Stomach (tissue), 4 donors: ENCODE data around the gene LOXL3.

Experiments used
- EP300 ChIP-seq: sonication (generic); formaldehyde crosslinking; IDR thresholded peaks from one replicate; pipeline ENCODE4 v1.6.1; 2017; ENCODE audit warnings: antibody characterized with exemption
- POLR2A ChIP-seq, 4 donors: fragments of 450-650 bp; IDR thresholded peaks; one replicate each; pipeline ENCODE4 v1.6.1; 2016; ENCODE audit warnings: antibody characterized with exemption in 4 of 4, control low read depth in 2 of 4, mild to moderate bottlenecking in 1 of 4, moderate library complexity in 1 of 4
- POLR2AphosphoS5 ChIP-seq, 3 donors: sonication (generic); formaldehyde crosslinking; IDR thresholded peaks; one replicate each; pipeline ENCODE4 v1.6.1; 2016; ENCODE audit warnings: antibody characterized with exemption in 3 of 3
- TF ChIP-seq, protein P1 (sequence below), 7 experiments: fragments of 450-650 bp in 4 of 7; fragments of 200-600 bp in 3 of 7; sonication (generic) in 3 of 7; IDR thresholded peaks; one replicate each; pipeline ENCODE4 v1.5.1; 2016 to 2019; ENCODE audit warnings: antibody characterized with exemption in 7 of 7, control low read depth in 2 of 7, mild to moderate bottlenecking in 1 of 7

DNA sequence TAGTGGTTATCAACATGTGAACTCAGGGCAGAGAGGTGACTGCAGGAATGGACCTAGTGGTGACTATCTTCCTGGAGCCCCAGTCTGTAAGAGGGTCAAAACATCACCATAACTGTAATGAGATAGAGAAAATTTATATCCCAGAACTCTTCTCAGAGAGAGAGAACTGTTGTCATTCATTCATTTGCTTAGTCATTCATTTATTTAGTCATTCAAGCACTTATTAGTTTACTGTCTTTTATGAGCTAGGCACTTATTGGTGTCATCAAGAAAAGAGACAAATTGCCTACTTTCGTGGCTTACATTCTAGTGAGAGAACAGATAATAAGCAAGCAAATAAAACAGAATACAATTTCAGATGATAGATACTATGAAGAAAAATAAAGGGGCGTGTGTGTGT is 34.9 kb upstream of the LOXL3 start:
- TF ChIP-seq POLR2AphosphoS5 (IDR thresholded peaks at IDR 0.05) (no peak), POLR2A (IDR thresholded peaks at IDR 0.05) (no peak), EP300 (no peak)
- TF ChIP-seq, protein P1, sequence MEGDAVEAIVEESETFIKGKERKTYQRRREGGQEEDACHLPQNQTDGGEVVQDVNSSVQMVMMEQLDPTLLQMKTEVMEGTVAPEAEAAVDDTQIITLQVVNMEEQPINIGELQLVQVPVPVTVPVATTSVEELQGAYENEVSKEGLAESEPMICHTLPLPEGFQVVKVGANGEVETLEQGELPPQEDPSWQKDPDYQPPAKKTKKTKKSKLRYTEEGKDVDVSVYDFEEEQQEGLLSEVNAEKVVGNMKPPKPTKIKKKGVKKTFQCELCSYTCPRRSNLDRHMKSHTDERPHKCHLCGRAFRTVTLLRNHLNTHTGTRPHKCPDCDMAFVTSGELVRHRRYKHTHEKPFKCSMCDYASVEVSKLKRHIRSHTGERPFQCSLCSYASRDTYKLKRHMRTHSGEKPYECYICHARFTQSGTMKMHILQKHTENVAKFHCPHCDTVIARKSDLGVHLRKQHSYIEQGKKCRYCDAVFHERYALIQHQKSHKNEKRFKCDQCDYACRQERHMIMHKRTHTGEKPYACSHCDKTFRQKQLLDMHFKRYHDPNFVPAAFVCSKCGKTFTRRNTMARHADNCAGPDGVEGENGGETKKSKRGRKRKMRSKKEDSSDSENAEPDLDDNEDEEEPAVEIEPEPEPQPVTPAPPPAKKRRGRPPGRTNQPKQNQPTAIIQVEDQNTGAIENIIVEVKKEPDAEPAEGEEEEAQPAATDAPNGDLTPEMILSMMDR (IDR thresholded peaks at IDR 0.05) = no peak
